ENCODE measurements around the gene THRB.
"Not testable (repeated sequence)": the region's sequence is repeated elsewhere in the genome, so short reads cannot be mapped to it uniquely, and the experiment has no call there.

Gene THRB

DNA sequence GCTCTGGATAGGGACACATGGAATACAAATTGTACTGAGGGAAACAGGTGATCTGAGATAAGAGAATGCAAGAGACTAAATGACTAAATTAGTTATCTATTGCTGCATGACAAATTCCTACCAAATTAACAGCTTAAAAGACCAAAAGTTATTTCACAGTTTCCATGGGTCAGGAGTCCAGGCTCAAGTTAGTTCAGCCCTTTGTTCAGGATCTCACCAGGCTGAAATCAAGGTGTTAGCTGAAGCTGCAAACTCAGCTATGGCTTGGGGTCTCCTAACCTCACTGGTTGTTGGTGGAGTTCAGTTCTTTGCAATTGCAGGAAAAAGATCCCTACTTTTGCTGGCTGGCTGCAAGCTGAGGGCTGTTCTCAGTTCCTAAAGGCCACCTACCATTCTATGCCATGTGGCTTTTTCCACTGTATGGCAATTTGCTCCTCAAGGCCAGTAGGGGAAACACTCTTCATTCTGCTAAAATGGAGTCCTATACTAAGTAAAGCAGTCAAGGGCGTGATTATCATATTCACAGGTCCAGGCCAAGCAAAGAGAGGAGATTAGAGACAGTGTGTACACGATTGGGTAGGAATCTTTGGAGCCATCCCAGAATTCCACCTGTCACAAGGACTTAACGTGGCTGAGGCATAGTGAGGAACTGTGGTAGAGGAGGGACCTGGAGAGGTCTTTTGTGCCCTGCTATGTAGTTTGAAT, 53.7 kb downstream of the THRB start:
- no peak for DNase-seq

- no peak for DNase-seq
Observed at GRCh38 chr3:24439021-24439420, 55.6 kb downstream of the THRB start.

GRCh38 chr3:24437326-24437725, 57.3 kb downstream of the THRB start:
- DNase-seq, result no peak

- no peak for DNase-seq
Observed at GRCh38 chr3:24435584-24435983, 59.1 kb downstream of the THRB start.

- DNase-seq, result no peak
Observed at GRCh38 chr3:24434651-24435050, 60.0 kb downstream of the THRB start.

- DNase-seq, result no peak
Observed at GRCh38 chr3:24433838-24434591, 60.6 kb downstream of the THRB start.

- DNase-seq, result no peak
Observed at GRCh38 chr3:24432989-24433388, 61.7 kb downstream of the THRB start.

DNA sequence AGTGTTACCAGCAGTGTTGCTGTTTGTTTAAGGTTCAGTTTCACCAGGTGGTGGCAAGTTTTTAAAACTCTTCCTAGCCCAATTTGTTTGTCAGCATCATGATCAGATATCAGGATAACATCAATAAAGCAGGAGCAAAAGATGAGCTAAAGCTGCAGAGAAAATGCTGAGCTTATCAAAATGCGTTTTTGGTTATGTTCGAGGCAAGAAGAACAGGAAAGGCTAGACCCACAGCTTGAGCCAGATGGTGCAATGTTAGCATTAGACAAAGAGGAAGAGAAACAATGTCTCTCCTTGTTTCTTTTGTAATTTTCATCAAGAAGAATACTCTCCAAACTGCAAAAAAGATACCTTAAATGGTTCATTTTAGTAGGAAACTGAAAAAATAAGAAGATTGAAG, 66.2 kb downstream of the THRB start:
- no peak for DNase-seq

DNA sequence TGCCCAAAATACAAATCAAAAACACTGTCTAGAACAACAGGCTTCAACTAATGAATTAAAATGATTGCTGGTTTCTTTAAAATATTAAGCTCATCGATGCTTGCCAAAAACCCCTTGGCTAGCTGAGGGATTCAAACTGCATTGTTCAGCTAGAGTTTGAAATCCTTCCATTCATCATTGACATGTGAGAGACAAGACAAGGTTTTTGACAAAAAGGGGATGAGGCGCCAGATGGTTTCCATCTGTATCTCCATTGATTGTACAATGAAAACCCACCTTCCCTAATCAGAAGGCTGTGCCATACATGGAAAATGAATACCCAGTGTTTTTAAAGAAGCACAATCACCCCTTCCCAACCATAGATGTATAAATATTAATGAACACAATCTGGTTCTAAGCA, 67.8 kb downstream of the THRB start:
- no peak for DNase-seq

DNA sequence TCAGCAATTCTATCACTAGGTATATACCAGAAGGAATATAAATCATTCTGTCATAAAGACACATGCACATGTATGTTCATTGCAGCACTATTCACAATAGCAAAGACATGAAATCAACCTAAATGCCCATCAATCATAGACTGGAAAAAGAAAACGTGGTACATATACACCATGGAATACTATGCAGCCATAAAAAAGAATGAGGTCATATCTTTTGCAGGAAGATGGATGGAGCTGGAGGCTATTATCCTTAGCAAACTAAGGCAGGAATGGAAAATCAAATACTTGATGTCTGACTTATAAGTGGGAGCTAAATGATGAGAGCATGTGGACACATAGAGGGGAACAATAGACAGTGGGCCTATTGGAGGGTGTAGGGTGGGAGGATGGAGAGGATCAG, 73.8 kb downstream of the THRB start:
- not testable (repeated sequence) for DNase-seq

GRCh38 chr3:24420224-24420623, 74.4 kb downstream of the THRB start:
- DNase-seq, result no peak

DNA sequence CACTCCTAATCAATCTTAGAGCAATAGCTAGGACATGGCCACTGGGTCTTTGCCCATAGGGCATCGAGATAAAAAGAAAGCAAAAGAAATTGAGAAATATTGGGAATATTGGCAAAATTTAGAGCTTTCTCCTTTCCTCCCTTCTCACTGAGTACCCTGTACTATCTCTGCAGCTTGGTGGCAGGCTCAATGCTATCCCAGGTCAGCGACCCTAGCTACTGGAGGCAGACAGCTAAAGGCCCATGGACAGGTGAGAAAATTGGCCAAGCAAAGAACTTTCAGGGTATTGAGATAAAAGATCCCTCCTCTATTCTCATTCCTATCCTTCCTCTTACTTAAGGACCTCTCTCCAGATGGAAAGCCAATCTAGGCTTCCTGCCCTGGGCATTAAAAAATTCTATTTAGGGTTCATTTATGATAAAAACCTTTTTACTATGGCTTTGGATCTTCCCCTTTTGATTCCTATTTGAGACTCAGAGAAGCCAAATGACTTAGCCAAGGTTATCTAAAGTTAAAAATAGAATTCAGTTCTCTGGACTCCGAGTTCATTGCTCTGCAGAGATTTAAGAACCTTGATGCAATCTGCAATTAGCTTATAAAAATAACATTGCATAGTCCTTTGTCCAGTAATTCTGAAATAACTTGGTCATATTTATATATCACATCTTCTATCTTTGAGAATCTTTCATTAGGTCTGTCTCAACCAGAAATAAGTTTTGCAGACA, 75.4 kb downstream of the THRB start:
- no peak for DNase-seq

GRCh38 chr3:24417730-24418129, 76.9 kb downstream of the THRB start:
- DNase-seq, result no peak

- DNase-seq, result no peak
Observed at GRCh38 chr3:24416224-24416623, 78.4 kb downstream of the THRB start.

GRCh38 chr3:24415824-24416223, 78.8 kb downstream of the THRB start:
- no peak for DNase-seq

GRCh38 chr3:24413662-24414061, 81.0 kb downstream of the THRB start:
- not testable (repeated sequence) for DNase-seq

- DNase-seq, result no peak
Observed at GRCh38 chr3:24410860-24411259, 83.8 kb downstream of the THRB start.

GRCh38 chr3:24407980-24408680, 86.5 kb downstream of the THRB start:
- no peak for DNase-seq

DNA sequence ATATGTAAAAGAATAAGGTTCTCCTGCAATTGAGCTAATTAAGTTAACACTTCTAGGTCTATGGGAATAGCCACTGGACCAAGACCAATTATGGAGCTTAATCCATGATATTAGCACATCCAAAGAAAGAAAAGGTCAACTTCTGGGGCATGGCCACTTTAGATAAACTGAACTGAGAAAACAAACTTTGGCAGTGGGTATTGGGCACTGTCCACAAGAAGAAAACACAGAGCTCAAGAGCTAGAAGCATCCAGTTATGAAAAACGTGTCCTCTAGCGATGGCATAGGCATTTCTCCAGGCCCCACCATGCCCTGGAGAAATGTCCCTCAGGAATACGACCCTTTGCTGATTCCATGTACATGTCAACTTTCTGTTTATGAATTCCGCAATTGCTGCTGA, 87.8 kb downstream of the THRB start:
- DNase-seq, result no peak

DNA sequence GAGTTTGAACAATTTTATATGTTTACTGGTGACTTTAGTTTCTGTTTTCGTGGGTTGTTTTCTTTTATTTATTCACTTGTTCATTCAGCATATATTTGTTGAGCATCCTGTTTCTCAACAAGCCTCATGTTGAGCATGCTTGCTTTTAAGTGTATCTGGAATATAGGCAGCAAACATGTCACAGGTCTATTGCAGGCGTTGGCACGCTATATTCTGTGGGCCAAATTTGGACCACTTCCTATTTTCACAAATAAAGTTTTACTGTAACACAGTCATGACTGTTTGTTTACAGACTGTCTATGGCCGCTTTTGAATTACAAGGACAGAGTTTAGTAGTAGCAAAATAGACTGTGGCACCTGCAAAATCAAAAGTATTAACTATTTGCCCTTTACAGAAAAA, 89.6 kb downstream of the THRB start:
- DNase-seq, result no peak

DNA sequence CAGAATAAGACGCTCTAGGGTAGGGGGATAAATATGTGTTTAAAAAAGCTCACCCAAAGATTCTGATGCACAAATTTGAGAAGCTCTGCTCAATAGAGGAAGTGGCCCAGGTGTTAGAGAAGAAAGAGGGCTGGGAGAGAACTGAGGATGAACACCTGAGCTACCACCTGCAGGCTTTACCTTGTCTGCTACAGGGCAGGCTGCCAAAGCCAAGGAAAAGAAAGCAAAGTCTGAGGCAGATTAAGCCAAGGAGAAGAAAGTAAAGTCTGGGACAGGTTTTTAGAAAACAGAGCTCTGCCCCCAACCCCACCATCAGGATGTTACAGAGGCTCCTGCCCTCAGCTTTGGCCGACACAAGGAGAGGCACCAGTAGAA, 92.9 kb downstream of the THRB start:
- DNase-seq, result no peak

GRCh38 chr3:24401090-24401810, 93.4 kb downstream of the THRB start:
- DNase-seq, result no peak

DNA sequence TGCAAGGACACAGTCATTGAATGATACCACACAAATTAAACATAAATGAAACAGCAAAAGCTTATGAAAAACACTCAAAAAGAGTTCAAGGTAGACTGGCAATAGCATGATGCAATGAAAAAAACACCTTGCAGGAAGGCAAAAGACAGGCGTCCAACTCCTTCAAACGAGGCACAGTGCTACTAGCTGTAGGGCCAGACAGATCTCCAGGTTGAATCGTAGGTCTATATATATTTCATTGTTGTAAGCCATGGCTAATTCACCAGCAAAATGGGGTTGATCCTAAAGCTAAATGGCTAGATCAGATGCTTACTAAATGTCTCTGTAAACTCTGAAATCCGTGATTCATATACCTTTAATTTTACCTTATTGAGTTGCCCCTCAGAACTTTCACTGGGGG, 94.2 kb downstream of the THRB start:
- no peak for DNase-seq

Data from CD4-positive, alpha-beta T cell treated with Interferon gamma for 1 hour (primary cell).